SU-DHL-6 (cell line): ENCODE results near the gene LRIG1.

Experiments used
- H2AFZ ChIP-seq: fragments of 200-600 bp; sonication (generic); 2 replicates; pipeline ENCODE4 v1.6.1; 2014; ENCODE audit warnings: low read depth, mild to moderate bottlenecking, moderate library complexity, mixed read lengths, antibody characterized with exemption, low read length; ENCODE audit not compliant: severe bottlenecking
- H3F3A ChIP-seq: fragments of 200-600 bp; shearing (Covaris generic); 2 replicates; pipeline ENCODE4 v1.6.0; 2016; ENCODE audit warnings: antibody characterized with exemption, mild to moderate bottlenecking; ENCODE audit not compliant: insufficient read depth
- H3K27ac ChIP-seq: fragments of 200-600 bp; sonication (generic); 2 replicates; pipeline ENCODE4 v1.5.1; 2016; ENCODE audit warnings: low read depth, mild to moderate bottlenecking, low read length, moderate library complexity, mixed read lengths
- H3K27me3 ChIP-seq: fragments of 200-600 bp; sonication (generic), shearing (Covaris generic); 2 replicates; pipeline ENCODE4 v1.6.0; 2014; ENCODE audit warnings: mild to moderate bottlenecking, low read length
- H3K36me3 ChIP-seq: fragments of 200-600 bp; sonication (generic); 2 replicates; pipeline ENCODE4 v1.6.1; 2014; ENCODE audit warnings: mild to moderate bottlenecking, low read length, mixed read lengths
- H3K4me2 ChIP-seq: fragments of 300-600, 200-600 bp; shearing (Covaris generic), sonication (generic); 2 replicates; pipeline ENCODE4 v1.6.0; 2014; ENCODE audit warnings: low read length, low read depth, mild to moderate bottlenecking; ENCODE audit not compliant: poor library complexity, severe bottlenecking
- H3K4me3 ChIP-seq: fragments of 200-600 bp; sonication (generic); 2 replicates; pipeline ENCODE4 v1.5.1; 2014; ENCODE audit warnings: antibody characterized with exemption, low read length, mild to moderate bottlenecking, mixed read lengths; ENCODE audit not compliant: insufficient read depth, poor library complexity, severe bottlenecking
- H3K79me2 ChIP-seq: fragments of 200-600 bp; sonication (generic); 2 replicates; pipeline ENCODE4 v1.6.1; 2014; ENCODE audit warnings: mild to moderate bottlenecking, low read length, moderate library complexity; ENCODE audit not compliant: insufficient read depth
- H3K9ac ChIP-seq: fragments of 200-600 bp; sonication (generic); 2 replicates; pipeline ENCODE4 v1.7.0; 2014; ENCODE audit warnings: mild to moderate bottlenecking, low read length
- H3K9me2 ChIP-seq: fragments of 200-600 bp; sonication (generic); replicated peaks from 2 replicates; pipeline ENCODE4 v1.6.1; 2014; ENCODE audit warnings: low read length; ENCODE audit not compliant: insufficient read depth
- H3K9me3 ChIP-seq: fragments of 200-600 bp; sonication (generic); 2 replicates; pipeline ENCODE4 v1.6.1; 2014; ENCODE audit warnings: low read length, mixed read lengths; ENCODE audit not compliant: insufficient read depth
- H4K20me1 ChIP-seq: fragments of 200-600 bp; sonication (generic); 2 replicates; pipeline ENCODE4 v1.6.1; 2014; ENCODE audit warnings: low read depth, mild to moderate bottlenecking, antibody characterized with exemption, low read length, moderate library complexity, mixed read lengths
- EZH2phosphoT487 ChIP-seq: fragments of 200-600 bp; sonication (generic), shearing (Covaris generic); conservative IDR thresholded peaks from 2 replicates; pipeline ENCODE4 v1.6.1; 2018; ENCODE audit warnings: mild to moderate bottlenecking, antibody characterized with exemption, low read length, moderate library complexity, mixed read lengths
- TF ChIP-seq, protein P1 (sequence below): fragments of 200-600 bp; sonication (generic); IDR thresholded peaks from one replicate; pipeline ENCODE4 v1.5.1; 2017; ENCODE audit warnings: antibody characterized with exemption, mild to moderate bottlenecking, low read length, moderate library complexity; ENCODE audit not compliant: insufficient read depth, poor library complexity, severe bottlenecking

The LRIG1 gene

DNA sequence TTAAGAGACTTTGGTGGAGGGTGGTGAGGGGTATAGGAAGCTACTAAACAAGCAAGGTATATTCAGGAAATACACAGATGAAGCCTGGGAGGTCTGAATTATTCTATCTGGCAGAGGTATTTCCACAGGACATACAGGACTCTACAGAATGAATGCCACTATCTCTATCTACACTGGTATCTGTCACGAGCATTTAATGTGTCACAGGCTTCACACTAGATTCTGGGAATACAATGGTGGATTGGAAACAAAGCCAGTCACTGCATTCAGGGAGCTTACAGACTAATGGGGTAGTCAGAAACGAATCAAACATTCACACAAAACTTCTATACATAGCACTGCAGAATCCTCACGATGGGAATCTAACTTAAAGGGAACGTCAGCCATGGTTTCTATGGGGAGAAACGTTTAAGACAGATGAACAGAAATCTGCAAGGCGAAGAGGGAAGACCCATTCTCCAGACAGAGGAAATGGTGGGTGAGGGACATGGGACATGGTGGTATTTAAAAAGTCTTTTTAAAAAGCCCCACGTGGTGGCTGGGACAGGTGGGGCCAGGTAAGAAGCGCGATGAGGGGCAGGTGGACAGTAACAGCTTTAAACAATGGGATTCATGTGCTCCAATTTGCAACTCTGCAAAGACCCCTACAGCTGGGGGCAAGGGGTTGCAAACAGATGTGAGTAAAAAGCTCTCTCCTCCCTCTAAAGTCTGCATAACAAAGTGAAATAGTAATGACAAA is 16.5 kb downstream of the LRIG1 start:
- no peak overlapping the region for H3K9ac ChIP-seq
- no peak overlapping the region for H3K27ac ChIP-seq
- no peak overlapping the region for H3K4me2 ChIP-seq
- no peaks in the 10 kb centered on the region for H3K9me3 ChIP-seq
- no peaks in the 10 kb centered on the region for H4K20me1 ChIP-seq
- H3K27me3 ChIP-seq: no peaks in the 10 kb centered on the region
- no peaks in the 10 kb centered on the region for H3K36me3 ChIP-seq
- no peaks in the 10 kb centered on the region for H3F3A ChIP-seq
- H3K9me2 ChIP-seq: no peaks in the 10 kb centered on the region
- no peaks in the 10 kb centered on the region for H3K79me2 ChIP-seq
- no peak overlapping the region for H2AFZ ChIP-seq
- TF ChIP-seq, protein P1, sequence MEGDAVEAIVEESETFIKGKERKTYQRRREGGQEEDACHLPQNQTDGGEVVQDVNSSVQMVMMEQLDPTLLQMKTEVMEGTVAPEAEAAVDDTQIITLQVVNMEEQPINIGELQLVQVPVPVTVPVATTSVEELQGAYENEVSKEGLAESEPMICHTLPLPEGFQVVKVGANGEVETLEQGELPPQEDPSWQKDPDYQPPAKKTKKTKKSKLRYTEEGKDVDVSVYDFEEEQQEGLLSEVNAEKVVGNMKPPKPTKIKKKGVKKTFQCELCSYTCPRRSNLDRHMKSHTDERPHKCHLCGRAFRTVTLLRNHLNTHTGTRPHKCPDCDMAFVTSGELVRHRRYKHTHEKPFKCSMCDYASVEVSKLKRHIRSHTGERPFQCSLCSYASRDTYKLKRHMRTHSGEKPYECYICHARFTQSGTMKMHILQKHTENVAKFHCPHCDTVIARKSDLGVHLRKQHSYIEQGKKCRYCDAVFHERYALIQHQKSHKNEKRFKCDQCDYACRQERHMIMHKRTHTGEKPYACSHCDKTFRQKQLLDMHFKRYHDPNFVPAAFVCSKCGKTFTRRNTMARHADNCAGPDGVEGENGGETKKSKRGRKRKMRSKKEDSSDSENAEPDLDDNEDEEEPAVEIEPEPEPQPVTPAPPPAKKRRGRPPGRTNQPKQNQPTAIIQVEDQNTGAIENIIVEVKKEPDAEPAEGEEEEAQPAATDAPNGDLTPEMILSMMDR: no peak
- H3K4me3 ChIP-seq: no peak overlapping the region

DNA sequence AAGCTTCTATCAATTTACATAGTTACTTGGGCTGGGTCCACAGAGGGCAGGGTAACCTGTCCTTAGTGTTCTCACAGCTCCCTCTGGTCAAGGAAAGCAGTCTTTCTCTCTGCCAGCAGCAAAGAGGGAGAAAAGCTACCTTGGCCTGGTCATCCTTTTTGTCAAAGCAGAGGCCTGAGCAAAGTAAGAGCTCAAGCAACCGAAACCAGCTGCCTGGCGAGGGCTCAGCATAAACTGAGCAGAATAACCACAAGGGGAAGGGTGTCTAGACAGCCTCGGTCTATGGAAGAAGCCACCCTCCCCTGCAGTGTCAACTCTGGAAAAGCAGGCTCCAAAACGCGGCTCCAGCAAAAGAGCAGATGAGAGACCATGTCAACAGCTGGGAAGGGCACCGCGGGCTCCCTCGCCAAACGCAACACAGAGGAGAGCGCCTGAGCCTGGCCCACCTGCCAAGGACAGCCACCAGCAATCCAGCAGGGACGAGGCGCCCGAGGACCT is 17.4 kb downstream of the LRIG1 start:
- H3K9me2 ChIP-seq: no peaks in the 10 kb centered on the region
- no peaks in the 10 kb centered on the region for H3F3A ChIP-seq
- no peaks in the 10 kb centered on the region for H3K79me2 ChIP-seq
- no peaks in the 10 kb centered on the region for H3K27me3 ChIP-seq
- no peaks in the 10 kb centered on the region for H4K20me1 ChIP-seq
- no peak overlapping the region for H2AFZ ChIP-seq
- no peaks in the 10 kb centered on the region for H3K36me3 ChIP-seq
- no peak overlapping the region for H3K9ac ChIP-seq
- H3K4me2 ChIP-seq: no peak overlapping the region
- no peak overlapping the region for H3K4me3 ChIP-seq
- no peak for TF ChIP-seq EZH2phosphoT487
- TF ChIP-seq, protein P1: no peak
- no peaks in the 10 kb centered on the region for H3K9me3 ChIP-seq
- H3K27ac ChIP-seq: no peak overlapping the region

DNA sequence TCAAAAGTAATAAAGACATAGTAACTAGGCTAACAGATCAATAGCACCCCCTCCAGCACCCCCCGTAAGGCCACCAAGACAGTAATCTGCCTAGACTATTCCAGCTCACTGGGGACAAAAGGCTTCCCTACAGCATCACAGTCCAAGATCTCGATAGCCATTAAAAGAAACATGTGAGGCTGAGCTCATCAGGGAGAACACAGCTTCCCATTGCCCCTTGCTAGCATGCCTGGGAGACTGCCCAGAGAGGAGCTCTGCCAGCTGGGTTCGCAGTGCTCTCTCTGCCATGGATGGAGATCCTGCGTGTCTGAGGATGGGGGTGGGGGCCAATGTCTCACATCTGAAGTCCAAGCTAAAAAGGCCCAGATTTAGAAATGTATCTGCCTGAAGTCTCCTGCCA is 17.8 kb downstream of the LRIG1 start:
- H3K36me3 ChIP-seq: no peaks in the 10 kb centered on the region
- H4K20me1 ChIP-seq: no peaks in the 10 kb centered on the region
- no peak overlapping the region for H3K27ac ChIP-seq
- no peaks in the 10 kb centered on the region for H3K9me2 ChIP-seq
- no peaks in the 10 kb centered on the region for H3K27me3 ChIP-seq
- no peak overlapping the region for H3K4me2 ChIP-seq
- no peak overlapping the region for H3K9ac ChIP-seq
- H2AFZ ChIP-seq: no peak overlapping the region
- H3K4me3 ChIP-seq: no peak overlapping the region
- no peaks in the 10 kb centered on the region for H3K9me3 ChIP-seq
- H3K79me2 ChIP-seq: no peaks in the 10 kb centered on the region
- no peaks in the 10 kb centered on the region for H3F3A ChIP-seq
- TF ChIP-seq, protein P1: no peak
- no peak for TF ChIP-seq EZH2phosphoT487
